Mesothelial cell of epicardium (in vitro differentiated cells): ENCODE data around the gene PUM1. TPM values are rescaled to one million over a fixed set of nuclear protein-coding genes. Genes with fewer than 3 reads are reported as not detected.

Source experiments
- DNase-seq, 2 experiments: peaks; one replicate each; pipeline ENCODE4 v3.0.0; 2021; ENCODE audit warnings: low spot score in 2 of 2; ENCODE audit not compliant: unreplicated experiment in 2 of 2
- H3K27ac Mint-ChIP-seq: 2 replicates; pipeline ENCODE4 v1.8.0; 2021; ENCODE audit warnings: mixed read lengths
- H3K27me3 Mint-ChIP-seq: 2 replicates; pipeline ENCODE4 v1.8.0; 2021; ENCODE audit warnings: low read depth, mixed read lengths
- H3K36me3 Mint-ChIP-seq: 2 replicates; pipeline ENCODE4 v1.8.0; 2021; ENCODE audit warnings: mixed read lengths
- H3K4me1 Mint-ChIP-seq: 2 replicates; pipeline ENCODE4 v1.8.0; 2021; ENCODE audit warnings: mixed read lengths
- H3K4me3 Mint-ChIP-seq: 2 replicates; pipeline ENCODE4 v1.8.0; 2021; ENCODE audit warnings: mild to moderate bottlenecking, moderate library complexity, mixed read lengths
- H3K9me3 Mint-ChIP-seq: 2 replicates; pipeline ENCODE4 v1.8.0; 2021; ENCODE audit warnings: mixed read lengths
- total RNA-seq: library from RNA; stranded (reverse); gene quantifications from 3 replicates; pipeline ENCODE4 v1.2.1, GENCODE V29; 2021
- TF ChIP-seq, protein P1 (sequence below): fragments of 200-600 bp; sonication (generic); IDR thresholded peaks from one replicate; pipeline ENCODE4 v1.5.0; 2021; ENCODE audit warnings: antibody characterized with exemption; ENCODE audit not compliant: unreplicated experiment

Gene PUM1
- total RNA-seq, 1 donor from 2014 or later = 250 TPM

DNA sequence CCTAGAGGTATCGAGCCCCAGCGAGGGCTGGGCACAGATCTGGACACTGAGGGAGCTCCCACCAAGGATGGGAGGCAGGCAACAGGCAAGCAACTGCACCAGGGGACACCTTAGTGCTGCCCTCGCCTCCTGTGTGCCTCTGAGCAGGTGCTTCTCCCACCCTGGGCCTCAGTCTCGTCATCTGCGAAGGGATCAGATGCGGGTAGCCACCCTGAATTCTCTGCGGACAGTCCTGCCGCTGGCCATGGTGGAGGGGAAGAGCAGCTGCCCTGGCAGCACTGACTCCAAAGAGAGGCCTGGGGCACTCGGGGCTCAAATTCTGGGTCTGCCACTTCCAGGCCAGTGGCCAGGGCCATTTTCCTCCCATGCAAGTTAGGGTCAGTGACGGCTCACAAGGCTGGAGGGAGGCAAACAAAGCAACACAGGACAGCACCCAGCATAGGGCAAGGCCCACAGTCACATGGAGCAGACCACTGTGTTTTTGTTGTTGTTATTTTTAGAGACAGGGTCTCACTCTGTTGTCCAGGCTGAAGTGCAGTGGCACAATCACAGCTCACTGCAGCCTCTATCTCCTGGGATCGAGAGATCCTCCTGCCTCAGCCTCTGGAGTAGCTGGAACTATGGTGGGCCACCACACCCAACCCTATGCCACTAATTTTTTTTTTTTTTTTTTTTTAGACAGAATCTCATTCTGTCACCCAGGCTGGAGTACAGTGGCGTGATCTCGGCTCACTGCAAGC, 149.9 kb downstream of the PUM1 start:
- Mint-ChIP-seq H3K4me1 (peaks cover 15% of the 10 kb centered on the region), H3K4me3 (no peak overlapping the region), H3K9me3 (no peaks in the 10 kb centered on the region), H3K36me3 (no peaks in the 10 kb centered on the region), H3K27ac (no peak overlapping the region), H3K27me3 (no peaks in the 10 kb centered on the region)
- TF ChIP-seq, protein P1, sequence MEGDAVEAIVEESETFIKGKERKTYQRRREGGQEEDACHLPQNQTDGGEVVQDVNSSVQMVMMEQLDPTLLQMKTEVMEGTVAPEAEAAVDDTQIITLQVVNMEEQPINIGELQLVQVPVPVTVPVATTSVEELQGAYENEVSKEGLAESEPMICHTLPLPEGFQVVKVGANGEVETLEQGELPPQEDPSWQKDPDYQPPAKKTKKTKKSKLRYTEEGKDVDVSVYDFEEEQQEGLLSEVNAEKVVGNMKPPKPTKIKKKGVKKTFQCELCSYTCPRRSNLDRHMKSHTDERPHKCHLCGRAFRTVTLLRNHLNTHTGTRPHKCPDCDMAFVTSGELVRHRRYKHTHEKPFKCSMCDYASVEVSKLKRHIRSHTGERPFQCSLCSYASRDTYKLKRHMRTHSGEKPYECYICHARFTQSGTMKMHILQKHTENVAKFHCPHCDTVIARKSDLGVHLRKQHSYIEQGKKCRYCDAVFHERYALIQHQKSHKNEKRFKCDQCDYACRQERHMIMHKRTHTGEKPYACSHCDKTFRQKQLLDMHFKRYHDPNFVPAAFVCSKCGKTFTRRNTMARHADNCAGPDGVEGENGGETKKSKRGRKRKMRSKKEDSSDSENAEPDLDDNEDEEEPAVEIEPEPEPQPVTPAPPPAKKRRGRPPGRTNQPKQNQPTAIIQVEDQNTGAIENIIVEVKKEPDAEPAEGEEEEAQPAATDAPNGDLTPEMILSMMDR = no peak
- no peak for DNase-seq

GRCh38 chr1:30914931-30915330, 150.6 kb downstream of the PUM1 start:
- Mint-ChIP-seq H3K27me3 (no peaks in the 10 kb centered on the region), H3K9me3 (no peaks in the 10 kb centered on the region), H3K27ac (no peak overlapping the region), H3K36me3 (no peaks in the 10 kb centered on the region), H3K4me1 (peaks cover 14% of the 10 kb centered on the region), H3K4me3 (no peak overlapping the region)
- no peak for DNase-seq
- TF ChIP-seq, protein P1 = no peak

DNA sequence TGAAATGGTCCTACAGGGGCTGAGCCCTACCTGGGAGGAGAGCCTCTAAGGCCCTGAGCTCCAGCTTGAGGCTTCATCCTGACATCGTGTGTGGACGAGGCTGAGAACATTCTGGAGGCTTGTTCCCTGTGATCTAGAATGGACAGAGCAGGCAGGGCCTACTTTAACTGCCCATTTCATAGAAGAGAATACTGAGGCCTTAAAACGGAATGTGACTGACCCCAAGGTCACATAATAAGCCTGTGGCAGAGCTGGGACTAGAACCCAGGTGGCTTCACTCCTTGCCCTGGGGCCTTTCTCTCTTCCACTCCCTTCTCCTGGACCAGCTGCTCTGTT, 151.0 kb downstream of the PUM1 start:
- Mint-ChIP-seq H3K9me3 (no peaks in the 10 kb centered on the region), H3K4me3 (no peak overlapping the region), H3K27ac (no peak overlapping the region), H3K36me3 (no peaks in the 10 kb centered on the region), H3K4me1 (peaks cover 14% of the 10 kb centered on the region), H3K27me3 (peaks cover 1% of the 10 kb centered on the region)
- DNase-seq = no peak
- TF ChIP-seq, protein P1 = no peak

DNA sequence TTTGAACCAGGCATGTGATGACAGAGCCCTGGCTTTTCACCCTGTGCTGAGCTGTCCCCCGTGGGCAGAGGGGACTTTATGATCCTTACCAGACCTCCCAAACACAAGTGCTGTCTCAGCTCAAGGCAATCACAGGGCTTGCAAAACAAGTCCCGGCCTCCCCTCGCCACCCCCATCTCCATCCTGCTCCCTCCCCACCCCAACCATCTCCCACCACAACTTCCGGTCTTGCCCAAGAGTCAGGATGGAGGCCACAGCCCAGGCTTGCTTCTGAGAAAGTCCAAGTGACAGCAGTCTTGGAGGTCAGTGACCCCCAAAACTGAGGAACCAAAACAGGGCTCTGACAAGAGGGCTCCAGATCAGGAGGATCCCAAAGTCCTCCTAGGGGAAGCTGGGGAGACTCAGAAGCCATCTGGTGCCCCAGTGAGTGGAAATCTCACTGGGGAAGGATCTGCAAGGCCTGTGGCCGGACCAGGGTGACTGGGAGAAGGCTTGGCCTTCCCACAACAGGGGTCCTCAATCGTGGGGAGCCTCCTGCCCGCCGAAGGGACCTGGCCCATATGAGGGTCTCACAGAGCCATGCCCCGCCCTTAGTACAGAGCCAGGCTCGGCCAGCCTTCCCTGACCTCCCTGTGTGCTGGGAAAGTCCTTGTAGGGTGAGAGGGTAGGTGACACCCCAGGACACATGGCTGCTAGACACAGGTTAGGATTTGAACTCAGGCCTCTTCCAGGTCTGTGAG, 152.4 kb downstream of the PUM1 start:
- Mint-ChIP-seq H3K36me3 (no peaks in the 10 kb centered on the region), H3K9me3 (no peaks in the 10 kb centered on the region), H3K27ac (no peak overlapping the region), H3K4me1 (peaks cover 10% of the 10 kb centered on the region), H3K27me3 (peaks cover 3% of the 10 kb centered on the region), H3K4me3 (no peak overlapping the region)
- TF ChIP-seq, protein P1 = no peak
- no peak for DNase-seq

GRCh38 chr1:30912224-30912623, 153.3 kb downstream of the PUM1 start:
- H3K9me3 Mint-ChIP-seq = no peaks in the 10 kb centered on the region
- H3K4me3 Mint-ChIP-seq = no peak overlapping the region
- no peak overlapping the region for H3K27ac Mint-ChIP-seq
- peaks cover 10% of the 10 kb centered on the region for H3K4me1 Mint-ChIP-seq
- peaks cover 9% of the 10 kb centered on the region for H3K27me3 Mint-ChIP-seq
- no peaks in the 10 kb centered on the region for H3K36me3 Mint-ChIP-seq
- no peak for DNase-seq
- TF ChIP-seq, protein P1 = no peak
